ENCODE data around the gene DAB2.
"Not testable (repeated sequence)": the region's sequence is repeated elsewhere in the genome, so short reads cannot be mapped to it uniquely, and the experiment has no call there.

The DAB2 gene

GRCh38 chr5:39340506-39340905 is 84.3 kb downstream of the DAB2 start:
- no peak for DNase-seq (ENCODE audit: low spot score)

GRCh38 chr5:39337252-39337915 is 87.4 kb downstream of the DAB2 start:
- no peak for DNase-seq (ENCODE audit: low spot score)

- DNase-seq (ENCODE audit: low spot score), result not testable (repeated sequence)
Observed at GRCh38 chr5:39334296-39334695, 90.5 kb downstream of the DAB2 start.

- no peak for DNase-seq (ENCODE audit: low spot score)
Observed at GRCh38 chr5:39333104-39333503, 91.7 kb downstream of the DAB2 start.

GRCh38 chr5:39331861-39332381 is 92.9 kb downstream of the DAB2 start:
- no peak for DNase-seq (ENCODE audit: low spot score)

- DNase-seq (ENCODE audit: low spot score), result no peak
Observed at GRCh38 chr5:39328731-39329130, 96.0 kb downstream of the DAB2 start.

GRCh38 chr5:39323542-39323941 is 101.2 kb downstream of the DAB2 start:
- no peak for DNase-seq (ENCODE audit: low spot score)
